ENCODE results near the gene PKD1.

Gene PKD1

DNA sequence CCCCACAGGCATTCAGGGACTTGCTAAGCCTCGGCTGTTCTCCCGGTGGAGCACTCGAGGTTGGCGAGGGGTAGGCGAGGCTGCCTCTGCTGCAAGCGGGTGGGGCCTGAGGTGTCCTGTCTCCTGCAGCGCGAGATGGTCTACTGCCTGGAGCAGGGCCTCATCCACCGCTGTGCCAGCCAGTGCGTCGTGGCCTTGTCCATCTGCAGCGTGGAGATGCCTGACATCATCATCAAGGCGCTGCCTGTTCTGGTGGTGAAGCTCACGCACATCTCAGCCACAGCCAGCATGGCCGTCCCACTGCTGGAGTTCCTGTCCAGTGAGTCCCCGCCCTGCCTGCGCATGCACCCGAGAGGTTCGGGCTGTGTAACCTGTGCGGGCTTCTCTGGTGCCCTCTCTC, 61.6 kb downstream of the PKD1 start:
- no peak for DNase-seq (ENCODE audit: low read depth in 2 of 2)

DNA sequence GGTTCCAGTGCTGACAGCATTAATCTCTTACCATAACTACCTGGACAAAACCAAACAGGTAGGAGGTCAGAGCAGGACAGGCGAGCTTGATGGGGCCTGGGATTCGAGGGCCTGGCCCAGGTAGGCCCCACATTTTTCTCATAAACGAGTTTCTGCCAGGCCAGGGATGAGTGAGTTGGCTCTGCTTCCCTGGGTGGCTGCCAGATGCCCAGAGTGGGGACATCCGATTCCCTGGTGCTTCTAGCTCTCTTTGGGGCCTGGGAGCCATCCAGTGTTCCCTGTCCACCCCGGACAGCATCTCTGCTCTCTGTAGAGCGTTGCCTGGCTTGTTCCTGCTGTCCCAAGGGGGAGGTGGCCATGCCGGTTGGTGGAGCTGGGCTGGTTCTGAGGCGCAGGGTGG, 62.8 kb downstream of the PKD1 start:
- no peak for DNase-seq (ENCODE audit: low read depth in 2 of 2)

DNA sequence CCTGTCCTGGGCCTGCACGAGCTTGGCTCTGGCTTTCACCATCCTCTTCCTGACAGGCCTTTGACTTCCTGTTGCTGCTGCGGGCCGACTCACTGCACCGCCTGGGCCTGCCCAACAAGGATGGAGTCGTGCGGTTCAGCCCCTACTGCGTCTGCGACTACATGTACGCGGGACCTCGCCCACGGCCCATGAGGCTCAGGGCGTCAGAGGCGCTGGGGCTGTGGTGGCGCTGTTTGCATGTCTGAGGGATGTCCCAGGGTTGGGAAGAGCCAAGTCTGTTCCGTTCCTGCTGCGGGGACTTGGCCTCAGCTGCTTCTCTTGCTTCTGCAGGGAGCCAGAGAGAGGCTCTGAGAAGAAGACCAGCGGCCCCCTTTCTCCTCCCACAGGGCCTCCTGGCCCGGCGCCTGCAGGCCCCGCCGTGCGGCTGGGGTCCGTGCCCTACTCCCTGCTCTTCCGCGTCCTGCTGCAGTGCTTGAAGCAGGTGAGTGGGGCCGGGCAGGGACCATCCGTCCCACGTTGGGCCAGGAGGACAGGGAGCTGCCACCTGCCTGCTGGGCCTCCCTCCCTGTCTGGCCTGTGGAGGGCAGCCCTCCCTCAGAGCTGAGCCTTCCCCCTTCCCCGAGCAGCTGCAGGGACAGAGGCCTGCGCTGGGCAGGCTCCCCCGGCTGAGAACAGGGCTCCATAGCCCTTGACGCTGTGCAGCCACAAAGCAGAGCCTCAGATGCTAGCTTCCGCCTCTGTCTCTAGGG, 64.1 kb downstream of the PKD1 start:
- no peak for DNase-seq (ENCODE audit: low read depth in 2 of 2)

- no peak for DNase-seq (ENCODE audit: low read depth in 2 of 2)
These were observed 64.9 kb downstream of the PKD1 start for GRCh38 chr16:2070576-2071453.

DNA sequence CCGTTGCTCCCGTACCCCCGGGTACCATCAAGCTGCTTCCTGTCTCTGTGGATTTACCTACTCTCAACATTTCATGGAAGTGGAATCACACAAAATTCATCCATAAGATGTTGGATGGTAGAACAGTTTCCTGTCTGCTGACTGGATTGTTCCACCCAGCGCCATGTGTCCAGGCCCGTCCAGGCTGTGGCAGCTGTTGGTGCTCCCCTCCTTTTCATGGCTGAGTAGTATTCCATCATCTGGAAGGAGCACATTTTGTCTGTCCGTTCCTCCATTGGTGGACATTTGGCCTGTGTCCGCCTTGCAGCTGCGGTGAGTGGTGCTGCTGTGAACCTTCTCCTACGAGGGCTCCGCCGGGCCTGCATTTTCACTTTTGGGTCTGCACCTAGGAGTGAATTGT, 69.6 kb downstream of the PKD1 start:
- no peak for DNase-seq (ENCODE audit: low read depth in 2 of 2)

DNA sequence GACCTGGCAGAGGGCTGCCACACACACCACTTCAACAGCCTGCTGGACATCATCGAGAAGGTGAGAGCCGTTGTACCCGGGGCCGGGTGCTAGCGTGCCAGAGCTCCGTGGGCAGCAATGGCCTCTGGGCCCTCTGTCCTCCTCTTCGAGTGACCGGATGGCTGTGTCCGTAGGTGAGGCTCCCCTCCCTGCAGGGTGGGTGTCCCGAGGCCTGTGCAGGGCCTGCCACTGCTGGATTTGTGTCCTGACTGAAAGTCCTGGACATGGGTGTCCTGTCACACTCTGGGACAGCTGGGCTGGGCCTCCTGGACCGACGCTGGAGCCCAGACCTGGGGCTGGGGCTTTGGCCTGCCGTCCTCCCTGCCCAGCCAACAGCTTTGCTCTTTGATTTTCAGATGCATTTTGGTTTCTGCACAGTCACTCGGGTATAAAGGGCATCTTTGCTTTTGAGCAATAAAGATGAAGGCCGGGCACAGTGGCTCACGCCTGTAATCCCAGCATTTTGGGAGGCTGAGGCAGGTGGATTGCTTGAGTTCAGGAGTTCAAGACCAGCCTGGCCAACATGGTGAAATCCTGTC, 71.2 kb downstream of the PKD1 start:
- no peak for DNase-seq (ENCODE audit: low read depth in 2 of 2)

GRCh38 chr16:2063861-2064260, 71.8 kb downstream of the PKD1 start:
- DNase-seq (ENCODE audit: low read depth in 2 of 2): no peak

GRCh38 chr16:2062801-2063200, 72.9 kb downstream of the PKD1 start:
- no peak for DNase-seq (ENCODE audit: low read depth in 2 of 2)

- DNase-seq (ENCODE audit: low read depth in 2 of 2): no peak
These were observed 74.2 kb downstream of the PKD1 start for GRCh38 chr16:2061526-2061925.

DNA sequence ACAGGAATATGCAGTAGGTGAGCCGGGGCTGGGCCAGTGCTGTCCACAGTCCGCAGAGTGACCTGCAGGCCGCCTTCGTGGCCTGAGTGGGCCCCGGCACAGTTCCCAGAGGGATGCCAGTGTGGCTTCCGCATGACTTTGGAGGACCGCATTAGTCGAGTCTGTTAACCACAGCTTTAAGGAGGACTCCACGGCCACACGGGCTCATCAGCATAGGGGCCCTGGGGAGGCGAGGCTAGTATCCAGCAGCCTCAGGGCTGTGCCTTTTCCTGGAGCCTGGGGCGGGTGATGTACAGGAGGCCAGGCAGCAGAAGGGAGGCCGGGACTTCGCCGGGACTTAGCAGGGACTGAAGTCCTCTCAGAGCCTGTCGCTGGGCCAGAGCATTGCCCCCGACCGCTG, 74.7 kb downstream of the PKD1 start:
- no peak for DNase-seq (ENCODE audit: low read depth in 2 of 2)

GRCh38 chr16:2060346-2060745, 75.4 kb downstream of the PKD1 start:
- DNase-seq (ENCODE audit: low read depth in 2 of 2): no peak

- DNase-seq (ENCODE audit: low read depth in 2 of 2): no peak
These were observed 76.8 kb downstream of the PKD1 start for GRCh38 chr16:2058872-2059271.

DNA sequence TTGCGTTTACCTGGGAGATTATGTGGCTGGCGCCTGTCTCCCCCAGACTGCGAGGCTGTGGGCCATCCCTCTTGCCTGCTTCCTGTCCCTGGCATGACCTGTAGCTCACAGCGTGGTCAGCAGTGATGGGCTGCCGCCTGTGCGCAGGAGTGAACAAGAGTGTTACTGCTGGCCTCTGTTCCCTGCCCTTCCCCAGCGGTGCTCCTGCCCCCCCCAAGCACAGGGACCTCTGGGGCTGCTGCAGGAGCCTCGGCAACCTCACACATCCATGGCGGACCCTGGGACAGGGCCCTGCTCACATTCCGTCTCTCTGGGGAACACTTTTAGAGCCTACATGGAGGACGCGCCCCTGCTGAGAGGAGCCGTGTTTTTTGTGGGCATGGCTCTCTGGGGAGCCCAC, 77.3 kb downstream of the PKD1 start:
- no peak for DNase-seq (ENCODE audit: low read depth in 2 of 2)

- DNase-seq (ENCODE audit: low read depth in 2 of 2): no peak
These were observed 78.3 kb downstream of the PKD1 start for GRCh38 chr16:2057438-2057837.

- DNase-seq (ENCODE audit: low read depth in 2 of 2): no peak
These were observed 78.9 kb downstream of the PKD1 start for GRCh38 chr16:2056681-2057407.

- DNase-seq (ENCODE audit: low read depth in 2 of 2): no peak
These were observed 79.6 kb downstream of the PKD1 start for GRCh38 chr16:2056077-2056476.

GRCh38 chr16:2054543-2055245, 81.0 kb downstream of the PKD1 start:
- no peak for DNase-seq (ENCODE audit: low read depth in 2 of 2)

DNA sequence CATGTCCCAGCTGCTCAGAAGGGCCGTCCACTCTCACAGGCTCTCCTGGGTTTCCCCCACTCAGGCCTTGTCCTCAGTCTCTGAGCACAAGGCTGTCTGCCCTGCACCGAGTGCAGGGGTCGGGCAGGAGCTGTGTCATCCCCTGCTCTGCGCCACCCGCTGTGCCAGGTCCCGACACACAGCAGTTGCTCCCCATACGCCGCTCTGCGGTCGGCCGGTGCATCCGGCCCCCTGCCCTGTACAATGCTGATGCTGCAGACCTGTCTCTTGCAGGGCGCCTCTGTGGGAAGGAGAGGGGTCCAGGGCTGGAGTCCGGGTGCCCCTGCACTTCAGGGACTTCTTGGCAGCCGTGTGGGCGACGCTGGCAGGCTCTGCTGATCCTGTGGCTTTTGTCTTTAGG, 81.8 kb downstream of the PKD1 start:
- no peak for DNase-seq (ENCODE audit: low read depth in 2 of 2)

DNA sequence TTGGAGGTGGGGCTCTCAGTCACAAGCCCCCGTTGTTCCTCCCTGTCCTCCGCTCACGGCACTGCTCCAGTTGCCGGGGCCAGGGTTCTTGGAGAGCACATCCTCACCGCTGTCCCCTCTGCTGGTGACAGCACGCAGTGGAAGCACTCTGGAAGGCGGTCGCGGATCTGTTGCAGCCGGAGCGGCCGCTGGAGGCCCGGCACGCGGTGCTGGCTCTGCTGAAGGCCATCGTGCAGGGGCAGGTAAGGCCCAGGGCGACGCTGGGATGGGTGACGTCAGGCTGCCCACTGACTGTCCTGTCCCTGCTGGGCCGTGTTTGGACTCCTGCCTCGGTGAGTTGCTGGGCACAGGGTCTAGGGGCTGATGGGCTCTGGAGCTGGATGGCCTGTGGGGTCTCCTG, 82.5 kb downstream of the PKD1 start:
- DNase-seq (ENCODE audit: low read depth in 2 of 2): no peak

- DNase-seq (ENCODE audit: low read depth in 2 of 2): no peak
These were observed 87.6 kb downstream of the PKD1 start for GRCh38 chr16:2048116-2048543.

DNA sequence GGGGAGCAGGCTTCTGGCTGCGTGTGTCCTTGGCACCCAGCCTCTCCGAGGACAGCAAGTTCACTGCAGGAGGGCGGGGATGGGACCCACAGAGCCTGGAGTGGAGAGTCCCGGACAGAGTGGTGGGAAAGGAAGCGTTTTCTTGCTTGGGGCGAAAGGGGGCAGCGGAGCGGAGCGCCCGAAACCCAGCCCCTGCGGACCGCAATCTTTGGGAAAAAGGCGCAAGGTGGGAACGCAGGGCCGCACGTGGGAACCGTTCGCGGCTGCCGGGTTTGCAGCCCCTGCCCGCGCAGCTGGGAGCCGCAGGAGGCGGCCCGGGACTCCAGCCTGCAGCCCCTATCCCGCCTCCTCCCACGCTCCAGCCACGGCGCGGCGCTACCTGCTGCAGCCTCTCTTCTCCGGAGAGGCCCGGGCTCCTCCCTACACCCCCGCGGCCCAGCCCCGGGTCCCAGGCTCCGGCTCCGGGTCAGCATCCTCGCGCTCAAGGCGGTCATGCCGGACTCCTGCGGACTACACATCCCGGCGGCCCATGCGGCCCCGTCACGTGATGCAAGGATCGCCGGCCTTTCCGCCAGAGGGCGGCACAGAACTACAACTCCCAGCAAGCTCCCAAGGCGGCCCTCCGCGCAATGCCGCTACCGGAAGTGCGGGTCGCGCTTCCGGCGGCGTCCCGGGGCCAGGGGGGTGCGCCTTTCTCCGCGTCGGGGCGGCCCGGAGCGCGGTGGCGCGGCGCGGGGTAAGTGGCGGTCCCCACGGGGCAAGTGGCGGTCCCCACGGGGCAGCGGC, 88.2 kb downstream of the PKD1 start, which contains the start of the genes NTHL1 and TSC2:
TSS of gene NTHL1 (minus strand) at position 505 of the 786 bp plus-strand sequence. CDS start at position 494, 11 bp downstream.
TSS of gene TSC2 (plus strand) at position 656 of the 786 bp plus-strand sequence. CDS start 631 bp downstream, outside the sequence.
- peak; percentile 88 to 92 for DNase-seq (ENCODE audit: low read depth in 2 of 2)
